GM21381 (cell line): ENCODE results near the gene TECPR2.
"Not testable (repeated sequence)": the region's sequence is repeated elsewhere in the genome, so short reads cannot be mapped to it uniquely, and the experiment has no call there.

Experiments used
- ATAC-seq: cut with Tn5 transposase; IDR thresholded peaks from one replicate; pipeline ENCODE4 v1.9.1; 2021; ENCODE audit warnings: mild to moderate bottlenecking, moderate library complexity; ENCODE audit not compliant: unreplicated experiment

The TECPR2 gene, protein sequence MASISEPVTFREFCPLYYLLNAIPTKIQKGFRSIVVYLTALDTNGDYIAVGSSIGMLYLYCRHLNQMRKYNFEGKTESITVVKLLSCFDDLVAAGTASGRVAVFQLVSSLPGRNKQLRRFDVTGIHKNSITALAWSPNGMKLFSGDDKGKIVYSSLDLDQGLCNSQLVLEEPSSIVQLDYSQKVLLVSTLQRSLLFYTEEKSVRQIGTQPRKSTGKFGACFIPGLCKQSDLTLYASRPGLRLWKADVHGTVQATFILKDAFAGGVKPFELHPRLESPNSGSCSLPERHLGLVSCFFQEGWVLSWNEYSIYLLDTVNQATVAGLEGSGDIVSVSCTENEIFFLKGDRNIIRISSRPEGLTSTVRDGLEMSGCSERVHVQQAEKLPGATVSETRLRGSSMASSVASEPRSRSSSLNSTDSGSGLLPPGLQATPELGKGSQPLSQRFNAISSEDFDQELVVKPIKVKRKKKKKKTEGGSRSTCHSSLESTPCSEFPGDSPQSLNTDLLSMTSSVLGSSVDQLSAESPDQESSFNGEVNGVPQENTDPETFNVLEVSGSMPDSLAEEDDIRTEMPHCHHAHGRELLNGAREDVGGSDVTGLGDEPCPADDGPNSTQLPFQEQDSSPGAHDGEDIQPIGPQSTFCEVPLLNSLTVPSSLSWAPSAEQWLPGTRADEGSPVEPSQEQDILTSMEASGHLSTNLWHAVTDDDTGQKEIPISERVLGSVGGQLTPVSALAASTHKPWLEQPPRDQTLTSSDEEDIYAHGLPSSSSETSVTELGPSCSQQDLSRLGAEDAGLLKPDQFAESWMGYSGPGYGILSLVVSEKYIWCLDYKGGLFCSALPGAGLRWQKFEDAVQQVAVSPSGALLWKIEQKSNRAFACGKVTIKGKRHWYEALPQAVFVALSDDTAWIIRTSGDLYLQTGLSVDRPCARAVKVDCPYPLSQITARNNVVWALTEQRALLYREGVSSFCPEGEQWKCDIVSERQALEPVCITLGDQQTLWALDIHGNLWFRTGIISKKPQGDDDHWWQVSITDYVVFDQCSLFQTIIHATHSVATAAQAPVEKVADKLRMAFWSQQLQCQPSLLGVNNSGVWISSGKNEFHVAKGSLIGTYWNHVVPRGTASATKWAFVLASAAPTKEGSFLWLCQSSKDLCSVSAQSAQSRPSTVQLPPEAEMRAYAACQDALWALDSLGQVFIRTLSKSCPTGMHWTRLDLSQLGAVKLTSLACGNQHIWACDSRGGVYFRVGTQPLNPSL (N-terminal part only)

DNA sequence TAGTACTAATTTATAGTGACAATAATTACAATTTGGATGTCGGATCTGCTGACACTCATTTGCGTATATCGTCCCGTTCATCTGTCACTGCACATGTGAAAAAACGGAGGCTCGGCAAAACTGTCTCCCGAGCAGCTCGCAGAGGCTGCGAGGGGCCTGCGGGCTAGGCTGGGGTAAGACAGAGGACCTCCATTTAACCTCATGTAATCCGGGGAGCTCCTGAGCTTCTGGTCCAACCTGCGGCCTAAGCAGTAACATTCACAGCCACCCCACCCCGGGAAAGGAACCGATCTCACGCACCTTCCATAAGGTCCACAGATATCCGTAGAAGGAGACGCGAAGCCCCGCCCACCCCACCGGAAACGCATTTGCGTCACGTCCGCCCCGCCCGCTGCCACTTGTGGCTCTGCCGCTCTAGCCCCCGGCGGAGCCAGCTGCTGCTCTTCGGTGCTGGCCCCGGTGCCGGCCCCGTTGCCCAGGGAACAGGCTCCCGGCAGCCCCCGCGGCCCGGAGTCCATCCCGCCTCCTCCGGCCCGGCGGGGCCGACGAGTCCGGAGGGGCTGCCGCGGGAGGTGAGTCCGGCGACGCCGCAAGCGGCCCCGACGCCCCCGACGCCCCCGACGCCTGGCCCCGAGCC lies at the start of gene TECPR2, which contains the start of gene CINP:
TECPR2 (plus strand) TSS at position 397 of the 637 bp plus-strand sequence. CDS start 13,781 bp downstream, outside the sequence.
CINP (minus strand) TSS at position 346 of the 637 bp plus-strand sequence; CDS start at position 307, 39 bp downstream.
- ATAC-seq, result peak; percentile 93

DNA sequence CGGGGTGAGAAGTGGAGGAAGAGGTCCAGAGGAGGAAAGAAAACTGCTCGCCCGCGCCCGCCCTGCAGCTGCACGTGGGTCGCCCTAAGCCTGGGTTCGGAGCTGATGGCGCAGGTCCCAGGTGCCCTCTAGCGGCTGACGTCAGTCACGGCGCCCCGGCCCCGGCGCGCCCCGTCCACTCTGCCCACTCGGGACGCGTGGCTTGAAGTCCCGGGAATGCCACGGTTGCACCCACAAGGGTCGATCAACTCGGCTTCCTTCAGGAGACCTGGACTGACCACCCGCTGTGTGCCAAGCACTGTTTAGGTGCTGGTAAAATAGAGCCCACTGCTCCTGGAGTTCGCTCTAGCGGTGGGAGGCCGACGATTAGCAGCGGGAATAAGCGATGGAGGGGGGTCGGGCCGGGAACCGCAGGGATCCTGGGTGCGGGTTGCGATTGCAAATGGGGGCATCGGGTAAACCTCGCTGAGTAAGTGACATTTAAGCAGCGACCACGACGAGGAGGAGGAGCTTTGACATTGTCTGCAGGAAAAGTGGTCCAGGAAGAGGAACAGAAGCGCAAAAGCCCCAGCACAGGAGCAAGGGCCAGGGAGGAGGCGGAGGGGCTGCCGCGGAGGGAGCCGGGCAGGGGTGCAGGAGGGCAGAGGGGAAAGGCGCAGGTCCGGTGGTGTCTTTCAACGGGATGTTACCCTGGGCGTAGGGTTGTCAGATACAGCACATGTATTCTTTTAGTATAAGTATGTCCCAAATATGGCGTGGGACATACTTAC lies 48.3 kb upstream of the TECPR2 start:
- peak; percentile 54 for ATAC-seq

DNA sequence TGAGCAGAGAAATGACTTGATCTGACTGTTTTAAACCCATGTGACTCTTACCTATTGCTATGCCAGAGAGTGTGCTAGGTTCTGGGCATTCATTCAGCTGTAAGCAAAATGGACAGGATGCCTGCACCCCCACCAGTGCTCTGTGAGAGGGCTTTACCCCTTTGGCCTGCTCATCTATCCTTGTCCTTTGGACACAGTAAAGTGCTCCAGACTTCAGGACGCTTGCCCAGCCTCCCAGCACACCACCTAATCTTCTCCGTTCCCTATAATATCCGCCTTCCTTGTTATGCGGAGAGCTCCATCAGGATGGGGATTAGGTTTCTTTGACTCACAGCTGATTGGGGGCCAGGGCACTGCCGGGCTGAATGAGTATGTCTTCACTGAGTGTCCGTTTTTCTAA lies 47.6 kb upstream of the TECPR2 start:
- no peak for ATAC-seq

DNA sequence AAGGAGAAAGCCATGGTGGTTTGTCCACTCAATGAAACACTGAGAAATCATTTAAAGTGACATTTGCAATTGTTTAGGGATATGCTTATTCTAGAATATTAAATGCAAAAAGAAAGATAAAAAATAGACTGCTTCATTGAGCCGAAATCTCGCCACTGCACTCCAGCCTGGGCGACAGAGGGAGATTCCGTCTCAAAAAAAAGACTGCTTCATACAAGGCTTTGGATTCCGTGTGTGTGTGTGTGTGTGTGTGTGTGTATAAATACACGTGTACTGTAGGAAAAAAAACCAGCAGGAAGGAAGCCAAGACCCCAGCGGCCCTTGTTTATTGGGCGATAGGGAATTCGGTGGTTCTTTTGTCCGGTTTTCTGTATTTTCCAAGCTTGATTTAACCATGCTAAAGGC lies 46.4 kb upstream of the TECPR2 start:
- ATAC-seq, result no peak

DNA sequence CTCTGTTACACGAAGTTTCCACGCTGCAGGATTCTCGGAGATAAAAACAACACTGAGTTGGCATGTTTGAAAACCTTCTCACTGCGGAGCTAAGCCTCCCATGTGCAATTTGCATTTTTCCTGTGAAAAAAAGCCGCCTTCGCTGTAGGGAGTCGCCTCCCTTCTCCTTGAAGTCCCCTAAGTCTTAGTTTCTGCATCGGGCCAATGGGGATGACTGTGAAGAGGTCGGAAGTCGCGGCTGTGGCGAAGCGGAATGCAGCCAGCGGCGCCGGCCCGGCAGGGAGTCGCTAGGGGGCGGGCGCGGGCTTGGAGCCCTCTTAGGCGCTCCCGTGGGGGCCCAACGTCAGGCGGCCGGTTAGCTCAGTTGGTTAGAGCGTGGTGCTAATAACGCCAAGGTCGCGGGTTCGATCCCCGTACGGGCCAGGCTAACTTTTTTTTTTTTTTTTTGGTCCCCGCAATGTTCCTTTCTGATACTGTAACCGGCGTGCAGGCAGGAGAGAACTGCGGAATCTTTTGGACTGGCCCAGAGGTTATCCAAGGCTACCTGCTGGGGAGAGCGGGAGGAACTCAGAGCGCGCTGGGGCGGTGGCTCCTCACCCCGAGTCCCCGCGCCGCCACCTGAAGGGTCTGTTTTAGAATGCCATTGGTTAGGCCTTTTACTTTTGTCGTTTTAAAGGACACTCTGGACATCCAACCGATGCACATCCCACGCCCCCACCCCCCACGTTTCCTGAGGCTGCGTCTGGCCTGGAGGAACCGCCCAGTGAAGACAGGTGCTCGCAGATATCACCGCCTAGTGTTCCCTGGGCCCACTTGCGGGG lies 45.8 kb upstream of the TECPR2 start:
- ATAC-seq, result peak; percentile 60

DNA sequence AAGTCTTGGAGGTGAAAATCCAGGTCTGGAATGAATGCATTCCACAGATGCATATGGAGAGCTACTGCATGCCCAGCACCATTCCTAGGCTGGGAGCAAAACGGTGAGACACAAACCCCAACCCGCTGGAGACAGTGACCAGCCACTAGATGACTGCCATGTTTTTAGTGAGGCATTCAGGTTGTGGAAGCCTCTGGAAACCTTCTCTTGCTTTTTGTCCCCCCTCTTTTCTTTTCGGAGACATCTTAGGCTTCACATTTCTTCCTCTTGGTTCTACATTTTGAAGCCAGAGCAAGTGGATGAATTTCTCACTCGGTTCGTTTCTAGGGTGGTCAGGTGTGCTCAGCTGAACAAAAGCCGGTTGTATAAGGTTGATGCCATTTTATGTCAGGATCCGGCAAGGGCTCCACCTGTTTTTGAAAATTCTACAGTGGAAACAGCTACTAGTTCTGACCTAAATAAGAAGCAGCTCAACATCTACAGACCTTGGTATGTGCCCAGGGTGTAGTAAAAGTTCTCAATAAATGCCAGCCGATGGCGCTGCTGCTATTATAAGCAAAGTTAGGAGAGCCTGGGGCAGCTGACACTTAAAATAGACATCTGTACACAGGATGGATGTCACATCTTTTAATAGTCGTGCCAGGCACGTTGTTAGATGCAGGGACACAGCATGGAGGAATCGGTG lies 45.0 kb upstream of the TECPR2 start:
- no peak for ATAC-seq

DNA sequence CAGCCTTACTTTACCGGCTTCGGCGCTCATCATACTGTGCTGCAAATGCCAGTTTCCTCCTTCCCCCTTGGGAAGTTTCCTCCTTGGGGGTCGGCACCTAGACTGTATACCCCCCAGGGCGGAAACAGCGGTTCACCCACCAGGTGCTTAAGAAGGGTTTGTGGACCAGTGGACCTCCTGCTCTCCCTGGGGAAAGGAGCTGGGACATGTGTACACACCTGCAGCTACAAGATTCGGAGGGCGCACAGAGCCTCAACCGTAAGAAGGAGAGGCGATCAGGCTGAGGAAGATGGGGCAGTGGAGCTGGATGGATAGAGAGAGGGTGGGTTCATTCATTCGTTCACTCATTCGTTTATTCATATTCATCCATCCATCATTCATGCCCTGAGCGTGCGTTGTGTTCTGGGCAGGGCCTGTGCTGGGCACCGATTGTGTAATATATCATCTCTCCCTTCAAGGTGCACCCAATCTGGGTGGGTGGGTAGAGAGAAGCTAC lies 43.9 kb upstream of the TECPR2 start:
- ATAC-seq, result no peak

DNA sequence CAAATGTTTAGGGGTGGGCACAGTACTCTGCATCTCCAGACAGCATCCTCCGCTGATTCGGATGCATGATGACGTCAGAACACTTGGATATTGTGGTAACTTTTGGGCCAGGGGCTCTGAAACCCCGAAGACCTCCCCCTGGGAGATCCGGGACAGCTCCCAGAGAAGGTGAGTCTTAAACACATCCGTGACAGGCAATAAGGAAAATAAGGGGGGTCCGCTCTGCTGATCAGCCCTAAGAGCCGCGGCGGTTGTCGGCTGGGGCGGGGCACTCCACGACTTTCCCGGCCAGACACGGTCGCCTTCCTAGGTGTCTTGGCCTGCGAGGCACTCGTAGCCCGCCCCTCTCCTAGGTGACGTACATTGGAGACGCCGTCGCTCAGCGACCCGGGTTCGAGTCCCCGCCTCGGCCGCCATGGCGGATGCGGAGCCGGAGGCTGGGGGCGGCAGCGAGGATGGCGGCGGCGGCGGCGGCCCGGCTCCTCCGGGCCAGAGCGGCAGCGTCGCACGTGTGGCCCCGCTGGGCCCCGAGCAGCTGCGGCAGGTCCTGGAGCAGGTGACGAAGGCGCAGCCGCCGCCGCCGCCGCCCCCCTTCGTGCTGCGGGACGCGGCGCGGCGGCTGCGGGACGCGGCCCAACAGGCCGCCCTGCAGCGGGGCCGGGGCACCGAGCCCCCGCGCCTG lies 43.2 kb upstream of the TECPR2 start, which contains the start of gene ZNF839:
ZNF839 (plus strand) TSS at position 396 of the 682 bp plus-strand sequence; CDS start at position 416, 20 bp downstream.
- ATAC-seq, result peak; percentile 58

DNA sequence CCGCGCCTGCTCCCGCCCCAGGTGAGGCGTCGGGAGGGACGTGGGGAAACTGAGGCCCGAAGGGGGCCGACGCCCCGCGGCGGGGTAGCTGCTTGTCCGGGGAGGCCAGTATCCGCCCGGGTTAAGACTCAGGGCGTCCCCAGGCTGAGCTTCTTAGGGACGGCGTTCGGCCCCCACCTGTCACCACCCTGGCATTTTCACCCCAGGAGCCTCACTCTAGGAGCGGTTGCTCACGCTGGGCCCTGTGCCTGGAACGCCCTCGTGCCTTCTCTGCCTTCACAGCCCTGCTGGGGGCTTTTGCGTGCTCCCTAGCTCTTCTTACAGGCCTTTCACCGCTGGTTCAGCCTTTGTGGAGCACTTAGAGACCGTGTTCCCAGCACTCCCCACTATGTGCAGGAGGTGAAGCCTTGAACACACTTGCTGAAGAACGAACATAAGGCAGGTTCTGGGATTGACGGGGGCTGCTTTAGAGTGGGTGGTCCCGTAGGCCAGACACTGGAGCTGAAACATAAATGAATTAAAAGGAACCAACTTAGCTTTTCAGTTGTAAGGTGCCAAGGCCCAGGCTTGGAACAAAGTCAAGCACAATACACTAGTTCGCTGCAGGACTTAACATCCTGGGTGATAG lies 42.6 kb upstream of the TECPR2 start:
- peak; percentile 22 for ATAC-seq

DNA sequence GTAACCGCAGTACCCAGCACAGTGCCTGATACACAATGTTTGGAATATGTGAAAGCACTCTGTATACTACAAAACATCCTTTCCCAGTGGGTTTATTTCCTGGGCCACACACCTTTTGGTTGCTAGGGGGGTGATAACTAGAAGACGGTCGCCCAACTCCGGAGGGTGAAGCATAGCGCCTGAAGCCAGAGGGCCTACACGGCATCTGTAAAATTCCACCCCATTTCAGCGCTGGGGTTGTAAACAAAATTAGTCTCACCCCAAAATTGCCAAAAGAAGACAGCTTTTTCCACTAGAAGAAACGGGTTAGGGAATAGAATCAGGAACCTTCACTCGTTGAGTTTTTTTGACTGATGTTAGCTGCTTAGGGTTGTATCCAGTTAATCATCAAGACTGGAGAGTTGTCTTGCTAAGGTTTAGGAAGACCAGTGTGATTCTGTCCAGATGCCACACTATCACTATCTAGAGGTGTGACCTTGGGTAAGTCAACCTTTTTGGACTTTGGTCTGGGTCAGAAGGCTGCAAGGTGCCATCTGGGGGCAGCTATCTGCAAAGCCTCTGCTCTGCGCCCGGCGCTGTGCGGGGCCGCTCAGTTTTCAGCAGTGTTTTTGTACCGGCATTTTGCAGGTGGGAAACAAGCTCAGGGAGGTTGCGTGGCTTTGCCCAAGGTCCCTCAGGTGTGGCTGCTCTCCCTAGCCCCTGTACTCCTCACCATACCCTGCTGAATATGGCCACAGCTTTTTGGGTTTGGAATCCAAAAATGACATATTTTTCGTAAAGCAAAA lies 41.9 kb upstream of the TECPR2 start:
- no peak for ATAC-seq

DNA sequence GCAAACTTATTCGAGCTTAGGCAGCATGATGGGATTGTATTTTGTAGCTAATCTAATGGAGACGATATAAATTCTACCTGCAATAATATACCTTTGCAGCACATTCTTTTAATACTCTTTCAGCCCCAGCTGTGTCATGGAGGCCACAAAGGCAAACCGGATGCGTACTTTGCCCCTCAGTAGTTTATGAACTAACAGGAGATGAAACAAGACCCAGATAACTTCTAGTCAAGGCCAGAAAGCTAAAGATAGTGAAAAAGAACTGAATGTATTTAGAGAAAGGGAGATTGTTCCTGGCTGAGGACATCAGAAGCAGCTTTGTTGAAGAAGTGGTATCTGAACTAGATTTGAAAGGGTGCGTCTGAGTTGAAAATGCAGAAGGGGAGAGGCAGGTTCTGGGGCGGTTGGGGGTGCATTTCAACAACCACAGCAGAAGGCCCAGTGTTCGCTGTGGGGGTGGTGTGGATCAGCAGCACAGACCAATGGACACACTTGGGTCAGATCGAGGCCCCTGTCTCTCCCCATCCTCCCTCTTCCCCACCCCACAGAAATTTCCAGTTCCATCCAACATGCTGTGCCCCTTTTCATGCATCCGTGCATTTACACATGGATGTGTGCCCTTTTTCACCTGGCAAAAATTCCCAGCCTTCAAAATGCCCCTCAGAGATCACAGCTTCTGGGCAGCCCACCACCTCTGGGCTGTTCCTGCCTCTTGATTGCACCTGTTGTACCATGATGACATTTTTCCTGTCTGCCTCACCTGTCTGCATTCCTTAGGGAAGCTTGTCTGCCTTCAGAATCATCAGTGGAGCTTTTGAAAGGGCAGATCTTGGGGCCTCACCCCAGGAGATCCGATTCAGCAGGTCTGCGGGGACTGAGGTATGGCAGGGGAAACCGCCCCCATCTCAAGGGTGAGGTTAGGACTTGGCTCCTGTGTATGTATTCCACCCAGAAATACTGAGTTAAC lies 41.0 kb upstream of the TECPR2 start:
- ATAC-seq, result no peak

DNA sequence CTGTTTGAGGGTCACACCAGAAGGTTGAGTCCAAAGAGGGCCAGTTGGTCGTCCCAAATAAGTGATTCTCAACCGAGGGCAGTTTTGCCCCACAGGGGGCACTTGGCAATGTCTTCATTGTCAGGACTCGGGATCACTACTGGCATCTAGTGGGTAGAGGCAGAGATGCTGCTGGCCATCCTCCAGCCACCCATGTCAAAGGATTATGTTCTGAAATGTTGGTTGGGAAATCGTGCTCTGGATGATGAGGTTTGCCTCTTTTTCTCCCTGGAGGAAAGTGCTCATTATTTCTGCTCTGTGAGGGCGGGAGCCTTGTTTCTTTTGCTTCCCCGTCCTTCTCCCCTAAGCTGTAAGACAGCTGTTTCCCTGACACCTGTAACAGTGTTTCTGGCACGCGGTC lies 39.6 kb upstream of the TECPR2 start:
- ATAC-seq, result no peak

DNA sequence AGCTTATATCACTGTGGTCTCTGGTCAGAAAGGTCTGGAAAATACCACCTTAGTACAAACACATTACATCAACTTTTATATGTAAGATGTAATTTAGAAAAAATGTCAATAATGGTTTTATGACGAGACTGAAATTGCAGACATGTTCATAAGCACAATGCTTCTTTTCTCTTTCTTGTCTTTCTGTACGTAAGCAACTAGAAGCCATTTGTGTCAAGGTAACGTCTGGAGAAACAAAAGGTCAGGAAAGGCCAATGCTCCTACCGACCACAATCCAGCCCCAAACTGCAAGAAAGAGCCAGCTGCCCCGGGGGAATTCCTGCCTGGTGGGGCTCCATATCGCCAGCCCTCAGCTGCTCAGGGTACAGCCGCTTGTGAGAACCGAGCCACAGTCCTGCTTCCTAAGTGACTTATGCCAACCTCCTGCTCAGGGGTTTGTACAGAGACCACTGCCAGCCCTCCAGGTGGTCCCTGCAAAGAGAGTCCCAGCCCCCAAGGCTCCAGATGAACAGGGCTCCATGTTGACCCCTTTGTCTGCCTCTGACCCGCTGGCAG lies 36.9 kb upstream of the TECPR2 start:
- ATAC-seq, result no peak

DNA sequence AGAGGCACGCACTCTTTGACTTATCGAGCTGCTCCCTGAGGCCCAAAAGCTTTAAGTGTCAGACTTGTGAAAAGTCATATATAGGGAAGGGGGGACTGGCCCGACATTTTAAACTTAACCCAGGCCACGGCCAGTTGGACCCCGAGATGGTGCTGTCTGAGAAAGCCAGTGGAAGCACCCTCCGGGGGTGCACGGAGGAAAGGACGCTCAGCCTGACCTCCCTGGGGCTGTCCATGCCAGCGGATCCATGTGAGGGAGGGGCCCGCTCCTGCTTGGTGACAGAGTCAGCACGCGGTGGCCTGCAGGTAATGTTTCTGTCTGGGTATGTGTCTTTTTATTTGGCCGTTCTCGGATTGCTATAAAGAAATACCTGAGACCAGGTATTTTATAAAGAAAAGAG lies 36.2 kb upstream of the TECPR2 start:
- no peak for ATAC-seq

DNA sequence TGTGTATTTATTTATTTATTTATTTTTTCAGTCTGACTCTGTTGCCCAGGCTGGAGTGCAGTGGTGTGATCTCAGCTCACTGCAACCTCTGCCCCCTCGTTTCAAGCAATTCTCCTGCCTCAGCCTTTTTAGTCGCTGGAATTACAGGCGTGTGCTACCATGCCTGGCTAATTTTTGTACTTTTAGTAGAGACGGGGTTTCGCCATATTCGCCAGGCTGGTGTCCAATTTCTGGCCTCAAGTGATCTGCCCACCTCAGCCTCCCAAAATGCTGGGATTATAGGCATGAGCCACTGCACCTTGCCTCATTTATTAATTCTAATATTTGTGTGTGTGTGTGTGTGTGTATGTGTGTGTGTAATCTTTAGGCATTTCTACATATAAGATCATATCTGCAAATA lies 33.4 kb upstream of the TECPR2 start:
- ATAC-seq, result not testable (repeated sequence)
